Osteoblast (primary cell): ENCODE measurements around the gene TNN. TPM values are rescaled to one million over a fixed set of nuclear protein-coding genes. Genes with fewer than 3 reads are reported as not detected.
"Not testable (repeated sequence)": the region's sequence is repeated elsewhere in the genome, so short reads cannot be mapped to it uniquely, and the experiment has no call there.

Source experiments
- DNase-seq: peaks from one replicate; pipeline ENCODE4 v3.0.0; 2011; ENCODE audit warnings: low spot score, mixed read lengths; ENCODE audit not compliant: insufficient read length; ENCODE audit errors: missing footprints
- H2AFZ ChIP-seq: 2 replicates; pipeline ENCODE4 v1.6.0; 2011; ENCODE audit warnings: mild to moderate bottlenecking, low read length
- H3K27ac ChIP-seq: 2 replicates; pipeline ENCODE4 v1.5.1; 2011; ENCODE audit warnings: mild to moderate bottlenecking, low read depth, low read length, moderate library complexity
- H3K27me3 ChIP-seq: 2 replicates; pipeline ENCODE4 v1.6.0; 2012; ENCODE audit warnings: mild to moderate bottlenecking, control low read depth, inconsistent platforms, low read length, moderate library complexity; ENCODE audit not compliant: insufficient read depth
- H3K36me3 ChIP-seq: 2 replicates; pipeline ENCODE4 v1.5.1; 2011; ENCODE audit warnings: mild to moderate bottlenecking, low read length, control low read depth, moderate library complexity; ENCODE audit not compliant: insufficient read depth
- H3K4me1 ChIP-seq: 2 replicates; pipeline ENCODE4 v1.5.1; 2011; ENCODE audit warnings: mild to moderate bottlenecking, low read length, control low read depth, moderate library complexity; ENCODE audit not compliant: insufficient read depth
- H3K4me2 ChIP-seq: 2 replicates; pipeline ENCODE4 v1.6.0; 2011; ENCODE audit warnings: mild to moderate bottlenecking, low read length; ENCODE audit not compliant: insufficient read depth
- H3K4me3 ChIP-seq: fragments of 200-600 bp; sonication (generic); 3 replicates; pipeline ENCODE4 v1.5.1; 2012; ENCODE audit warnings: mild to moderate bottlenecking, low read length, inconsistent platforms; ENCODE audit not compliant: insufficient read depth
- H3K79me2 ChIP-seq: 2 replicates; pipeline ENCODE4 v1.6.0; 2012; ENCODE audit warnings: mild to moderate bottlenecking, low read length, control low read depth, inconsistent platforms; ENCODE audit not compliant: insufficient read depth
- H3K9me3 ChIP-seq: 2 replicates; pipeline ENCODE4 v1.5.1; 2011; ENCODE audit warnings: low read depth, low read length, control low read depth
- H4K20me1 ChIP-seq: 2 replicates; pipeline ENCODE4 v1.6.0; 2012; ENCODE audit warnings: mild to moderate bottlenecking, low read length, control low read depth; ENCODE audit not compliant: insufficient read depth
- total RNA-seq: library from RNA; depleted of rRNA; stranded (reverse); fragments of >200 nt; gene quantifications from 2 replicates; pipeline ENCODE4 v1.2.3, GENCODE V29; 2012
- TF ChIP-seq, protein P1 (sequence below): IDR thresholded peaks from 2 replicates; pipeline ENCODE4 v1.5.1; 2011; ENCODE audit warnings: mild to moderate bottlenecking, low read depth, low read length, moderate library complexity; ENCODE audit errors: extremely low read depth

Gene TNN
- total RNA-seq, 1 donor = under 0.01 TPM

DNA sequence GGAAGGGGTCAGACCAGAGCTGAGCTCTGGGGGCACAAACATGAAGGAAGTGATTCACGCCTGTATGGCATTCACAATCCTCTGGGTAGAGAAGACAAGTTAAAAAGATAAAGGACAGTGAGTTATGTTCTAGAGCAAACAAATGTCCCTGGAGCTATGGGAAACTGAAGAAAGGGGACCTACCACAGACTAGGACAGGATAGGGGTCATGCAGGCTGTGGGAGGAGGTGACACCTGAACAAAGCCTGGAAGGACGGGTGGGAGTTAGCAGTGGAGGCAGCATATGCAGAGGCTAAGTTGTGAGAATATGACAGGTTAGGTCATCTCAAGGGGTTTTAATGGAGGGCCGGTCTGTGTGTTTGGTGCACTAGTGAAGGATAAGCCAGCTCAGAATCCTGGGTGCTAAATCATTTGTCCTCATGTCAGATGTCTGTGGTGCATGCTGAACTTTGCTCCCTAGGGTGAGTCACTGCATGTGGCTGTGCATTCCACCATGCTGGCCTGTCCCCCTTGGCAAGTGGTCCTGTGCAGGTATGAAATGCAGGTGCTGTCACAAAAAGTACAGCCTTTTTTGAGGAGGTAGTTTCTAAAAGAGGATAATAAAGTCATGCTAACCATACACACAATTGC lies 28.5 kb downstream of the TNN start:
- Histone ChIP-seq H3K27me3 (no peaks in the 10 kb centered on the region), H3K27ac (no peak overlapping the region), H4K20me1 (no peaks in the 10 kb centered on the region), H3K4me2 (no peak overlapping the region), H3K4me3 (no peak overlapping the region), H3K79me2 (no peaks in the 10 kb centered on the region), H3K9me3 (no peaks in the 10 kb centered on the region), H2AFZ (no peak overlapping the region), H3K36me3 (no peaks in the 10 kb centered on the region), H3K4me1 (no peaks in the 10 kb centered on the region)
- DNase-seq = no peak
- TF ChIP-seq, protein P1, sequence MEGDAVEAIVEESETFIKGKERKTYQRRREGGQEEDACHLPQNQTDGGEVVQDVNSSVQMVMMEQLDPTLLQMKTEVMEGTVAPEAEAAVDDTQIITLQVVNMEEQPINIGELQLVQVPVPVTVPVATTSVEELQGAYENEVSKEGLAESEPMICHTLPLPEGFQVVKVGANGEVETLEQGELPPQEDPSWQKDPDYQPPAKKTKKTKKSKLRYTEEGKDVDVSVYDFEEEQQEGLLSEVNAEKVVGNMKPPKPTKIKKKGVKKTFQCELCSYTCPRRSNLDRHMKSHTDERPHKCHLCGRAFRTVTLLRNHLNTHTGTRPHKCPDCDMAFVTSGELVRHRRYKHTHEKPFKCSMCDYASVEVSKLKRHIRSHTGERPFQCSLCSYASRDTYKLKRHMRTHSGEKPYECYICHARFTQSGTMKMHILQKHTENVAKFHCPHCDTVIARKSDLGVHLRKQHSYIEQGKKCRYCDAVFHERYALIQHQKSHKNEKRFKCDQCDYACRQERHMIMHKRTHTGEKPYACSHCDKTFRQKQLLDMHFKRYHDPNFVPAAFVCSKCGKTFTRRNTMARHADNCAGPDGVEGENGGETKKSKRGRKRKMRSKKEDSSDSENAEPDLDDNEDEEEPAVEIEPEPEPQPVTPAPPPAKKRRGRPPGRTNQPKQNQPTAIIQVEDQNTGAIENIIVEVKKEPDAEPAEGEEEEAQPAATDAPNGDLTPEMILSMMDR = no peak

- H3K27me3 ChIP-seq = no peaks in the 10 kb centered on the region
- H3K79me2 ChIP-seq = no peaks in the 10 kb centered on the region
- H3K27ac ChIP-seq = no peak overlapping the region
- H3K4me3 ChIP-seq = no peak overlapping the region
- no peaks in the 10 kb centered on the region for H3K36me3 ChIP-seq
- H3K4me2 ChIP-seq = no peak overlapping the region
- no peaks in the 10 kb centered on the region for H4K20me1 ChIP-seq
- no peak overlapping the region for H2AFZ ChIP-seq
- no peaks in the 10 kb centered on the region for H3K4me1 ChIP-seq
- DNase-seq = no peak
- TF ChIP-seq, protein P1 = no peak
- H3K9me3 ChIP-seq = no peaks in the 10 kb centered on the region
Measured at GRCh38 chr1:175097361-175097760, 29.7 kb downstream of the TNN start.

DNA sequence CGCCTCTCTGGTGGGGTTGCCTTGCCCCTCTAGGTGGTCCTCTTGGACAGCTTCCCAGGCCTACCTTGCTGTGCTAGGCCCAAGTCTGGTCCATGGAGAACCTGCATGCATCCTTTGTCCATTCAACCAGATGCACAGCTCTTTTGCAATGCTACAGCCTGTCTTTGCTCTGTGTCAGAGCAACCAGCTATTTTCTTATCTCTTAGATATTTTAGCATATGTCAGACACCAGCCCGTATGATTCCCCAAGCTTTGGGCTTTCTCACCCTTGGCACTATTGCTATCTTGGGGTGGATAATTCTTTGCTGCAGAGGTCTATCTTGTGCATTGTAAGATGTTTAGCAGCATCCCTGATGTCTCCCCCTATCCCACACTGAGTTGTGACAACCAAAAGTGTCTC lies 32.3 kb downstream of the TNN start:
- H3K4me2 ChIP-seq = no peak overlapping the region
- no peaks in the 10 kb centered on the region for H4K20me1 ChIP-seq
- no peak overlapping the region for H3K4me3 ChIP-seq
- TF ChIP-seq, protein P1 = no peak
- no peak for DNase-seq
- H3K27me3 ChIP-seq = no peaks in the 10 kb centered on the region
- no peak overlapping the region for H2AFZ ChIP-seq
- H3K79me2 ChIP-seq = no peaks in the 10 kb centered on the region
- no peaks in the 10 kb centered on the region for H3K36me3 ChIP-seq
- no peaks in the 10 kb centered on the region for H3K9me3 ChIP-seq
- no peaks in the 10 kb centered on the region for H3K4me1 ChIP-seq
- no peak overlapping the region for H3K27ac ChIP-seq

GRCh38 chr1:175102166-175102565 lies 34.5 kb downstream of the TNN start:
- not testable (repeated sequence) for H3K27ac ChIP-seq, DNase-seq, H3K79me2 ChIP-seq, H4K20me1 ChIP-seq, H3K9me3 ChIP-seq, H3K4me2 ChIP-seq, H3K4me1 ChIP-seq, H3K36me3 ChIP-seq, H2AFZ ChIP-seq, H3K4me3 ChIP-seq, H3K27me3 ChIP-seq

- not testable (repeated sequence) for H3K4me3 ChIP-seq, H3K4me2 ChIP-seq, H3K27me3 ChIP-seq, H4K20me1 ChIP-seq, DNase-seq, H3K36me3 ChIP-seq, H3K79me2 ChIP-seq, H3K4me1 ChIP-seq, H3K27ac ChIP-seq, H3K9me3 ChIP-seq, H2AFZ ChIP-seq
Measured at GRCh38 chr1:175106536-175106935, 38.9 kb downstream of the TNN start.

DNA sequence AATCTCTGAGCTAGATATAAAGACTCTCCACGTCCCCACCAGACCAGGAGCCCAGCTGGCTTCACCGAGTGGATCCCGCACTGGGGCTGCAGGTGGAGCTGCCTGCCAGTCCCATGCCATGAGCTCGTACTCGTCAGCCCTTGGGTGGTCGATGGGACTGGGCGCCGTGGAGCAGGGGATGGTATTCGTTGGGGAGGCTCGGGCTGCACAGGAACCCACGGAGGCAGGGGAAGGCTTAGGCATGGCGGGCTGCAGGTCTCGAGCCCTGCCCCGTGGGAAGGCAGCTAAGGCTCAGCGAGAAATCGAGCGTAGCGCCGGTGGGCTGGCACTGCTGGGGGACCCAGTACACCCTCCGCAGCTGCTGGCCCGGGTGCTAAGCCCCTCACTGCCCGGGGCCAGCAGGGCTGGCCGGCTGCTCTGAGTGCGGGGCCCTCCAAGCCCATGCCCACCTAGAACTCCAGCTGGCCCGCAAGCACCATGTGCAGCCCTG lies 40.7 kb downstream of the TNN start:
- DNase-seq, H3K27ac ChIP-seq, H3K4me3 ChIP-seq, H3K4me1 ChIP-seq, H4K20me1 ChIP-seq, H3K9me3 ChIP-seq, H3K4me2 ChIP-seq, H3K36me3 ChIP-seq, H2AFZ ChIP-seq, H3K27me3 ChIP-seq, H3K79me2 ChIP-seq: not testable (repeated sequence)
